Measurements from ENCODE around the gene WDR86.

WDR86 gene, protein sequence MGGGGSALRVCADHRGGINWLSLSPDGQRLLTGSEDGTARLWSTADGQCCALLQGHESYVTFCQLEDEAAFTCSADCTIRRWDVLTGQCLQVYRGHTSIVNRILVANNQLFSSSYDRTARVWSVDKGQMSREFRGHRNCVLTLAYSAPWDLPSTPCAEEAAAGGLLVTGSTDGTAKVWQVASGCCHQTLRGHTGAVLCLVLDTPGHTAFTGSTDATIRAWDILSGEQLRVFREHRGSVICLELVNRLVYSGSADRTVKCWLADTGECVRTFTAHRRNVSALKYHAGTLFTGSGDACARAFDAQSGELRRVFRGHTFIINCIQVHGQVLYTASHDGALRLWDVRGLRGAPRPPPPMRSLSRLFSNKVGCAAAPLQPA

DNA sequence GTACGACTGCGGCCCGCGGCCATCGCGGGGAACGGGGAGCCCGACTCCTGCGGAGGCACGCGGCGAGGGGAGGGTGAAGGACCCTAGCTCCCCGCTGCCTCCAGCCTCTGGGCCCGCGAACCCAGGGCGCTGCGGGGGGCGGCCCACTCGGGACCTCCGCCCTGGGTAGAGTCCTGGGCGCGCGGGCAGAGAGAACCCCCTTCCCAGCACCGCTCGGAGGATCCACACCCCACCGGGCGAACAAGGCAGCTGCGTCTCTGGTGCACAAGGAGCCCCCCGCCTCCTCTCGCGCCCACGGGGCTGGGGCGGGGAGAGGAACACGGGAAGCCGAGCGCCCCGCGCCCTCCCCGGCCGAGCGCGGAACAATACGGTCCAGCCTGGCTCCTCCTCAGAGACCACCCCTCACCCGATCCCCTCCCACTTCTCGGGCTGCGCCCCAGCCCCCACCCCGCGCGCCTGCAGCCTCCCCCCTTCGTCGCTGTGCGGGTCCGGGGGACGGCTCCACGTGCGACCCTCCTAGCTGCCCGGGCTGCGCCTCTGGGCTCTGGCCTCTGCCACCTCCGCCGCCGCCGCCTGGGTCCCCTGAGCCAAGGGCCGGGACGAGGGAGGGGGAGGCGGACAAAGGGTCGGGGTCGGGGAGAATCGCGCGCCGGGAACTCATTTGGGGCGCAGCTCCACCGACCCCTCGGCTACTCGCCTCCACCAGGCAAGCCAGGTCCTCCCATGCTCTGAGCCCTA is at the start of gene WDR86:
Gene WDR86, minus strand, starts transcription at position 372 of the 738 bp plus-strand sequence. CDS start 449 bp downstream, outside the sequence.
- no peak for DNase-seq (ENCODE audit: low spot score)
- TF ChIP-seq, protein P1, sequence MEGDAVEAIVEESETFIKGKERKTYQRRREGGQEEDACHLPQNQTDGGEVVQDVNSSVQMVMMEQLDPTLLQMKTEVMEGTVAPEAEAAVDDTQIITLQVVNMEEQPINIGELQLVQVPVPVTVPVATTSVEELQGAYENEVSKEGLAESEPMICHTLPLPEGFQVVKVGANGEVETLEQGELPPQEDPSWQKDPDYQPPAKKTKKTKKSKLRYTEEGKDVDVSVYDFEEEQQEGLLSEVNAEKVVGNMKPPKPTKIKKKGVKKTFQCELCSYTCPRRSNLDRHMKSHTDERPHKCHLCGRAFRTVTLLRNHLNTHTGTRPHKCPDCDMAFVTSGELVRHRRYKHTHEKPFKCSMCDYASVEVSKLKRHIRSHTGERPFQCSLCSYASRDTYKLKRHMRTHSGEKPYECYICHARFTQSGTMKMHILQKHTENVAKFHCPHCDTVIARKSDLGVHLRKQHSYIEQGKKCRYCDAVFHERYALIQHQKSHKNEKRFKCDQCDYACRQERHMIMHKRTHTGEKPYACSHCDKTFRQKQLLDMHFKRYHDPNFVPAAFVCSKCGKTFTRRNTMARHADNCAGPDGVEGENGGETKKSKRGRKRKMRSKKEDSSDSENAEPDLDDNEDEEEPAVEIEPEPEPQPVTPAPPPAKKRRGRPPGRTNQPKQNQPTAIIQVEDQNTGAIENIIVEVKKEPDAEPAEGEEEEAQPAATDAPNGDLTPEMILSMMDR (IDR thresholded peaks at IDR 0.05; ENCODE audit: extremely low read depth, missing control alignments): no peak

DNA sequence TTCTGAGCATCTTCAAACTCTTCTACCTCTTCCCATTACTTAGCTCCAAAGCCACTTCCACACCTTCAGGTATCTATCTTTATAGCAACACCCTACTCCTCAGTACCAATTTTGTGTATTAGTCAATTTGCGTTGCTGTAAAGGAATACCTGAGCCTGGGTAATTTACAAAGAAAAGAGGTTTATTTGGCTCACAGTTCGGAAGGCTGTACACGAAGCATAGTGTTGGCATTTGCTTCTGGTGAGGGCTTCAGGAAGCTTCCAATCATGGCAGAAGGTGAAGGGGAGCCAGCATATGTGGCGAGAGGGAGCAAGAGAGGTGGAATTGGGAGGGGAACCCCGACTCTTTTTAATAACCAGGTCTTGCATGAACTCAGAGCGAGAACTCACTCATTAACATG is 47.7 kb upstream of the WDR86 start:
- TF ChIP-seq, protein P1 (IDR thresholded peaks at IDR 0.05; ENCODE audit: extremely low read depth, missing control alignments): no peak
- DNase-seq (ENCODE audit: low spot score): no peak

DNA sequence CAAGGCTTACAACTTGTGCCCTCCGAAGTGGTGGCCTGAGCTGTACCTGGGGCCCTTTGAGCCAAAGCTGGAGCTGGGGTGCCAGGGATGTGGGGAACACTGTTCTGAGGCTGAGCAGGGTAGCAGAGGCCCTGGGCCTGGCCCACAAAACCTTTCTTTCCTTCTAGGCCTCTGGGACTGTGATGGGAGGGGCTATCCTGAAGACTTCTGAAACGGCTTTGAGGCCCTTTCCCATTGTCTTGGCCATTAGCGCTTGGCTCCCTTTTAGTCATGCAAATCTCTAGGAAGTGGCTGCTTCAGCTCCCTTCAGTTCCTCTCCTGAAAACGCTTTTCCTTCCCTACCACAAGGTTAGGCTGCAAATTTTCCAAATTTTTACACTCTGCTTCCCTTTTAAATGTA is 46.9 kb upstream of the WDR86 start:
- no peak for DNase-seq (ENCODE audit: low spot score)
- TF ChIP-seq, protein P1 (IDR thresholded peaks at IDR 0.05; ENCODE audit: extremely low read depth, missing control alignments): no peak

DNA sequence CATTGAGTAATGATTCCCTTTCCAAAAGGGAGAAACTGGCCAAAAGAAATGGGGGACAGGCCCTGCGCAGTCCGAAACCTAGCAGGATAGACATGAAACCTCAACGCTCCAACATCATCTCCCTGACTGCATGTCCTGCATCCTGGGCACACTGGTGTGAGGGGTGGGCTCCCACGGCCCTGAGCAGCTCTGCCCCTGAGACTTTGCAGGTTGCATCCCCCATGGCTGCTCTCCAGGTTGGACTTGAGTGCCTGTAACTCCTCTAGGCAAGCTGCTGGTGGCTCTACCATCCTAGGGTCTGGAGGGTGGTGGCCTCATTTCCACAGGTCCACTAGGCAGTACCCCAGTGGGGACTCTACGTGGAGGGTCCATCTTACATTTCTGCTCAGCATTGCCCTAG is 46.4 kb upstream of the WDR86 start:
- TF ChIP-seq, protein P1 (IDR thresholded peaks at IDR 0.05; ENCODE audit: extremely low read depth, missing control alignments): no peak
- DNase-seq (ENCODE audit: low spot score): no peak

DNA sequence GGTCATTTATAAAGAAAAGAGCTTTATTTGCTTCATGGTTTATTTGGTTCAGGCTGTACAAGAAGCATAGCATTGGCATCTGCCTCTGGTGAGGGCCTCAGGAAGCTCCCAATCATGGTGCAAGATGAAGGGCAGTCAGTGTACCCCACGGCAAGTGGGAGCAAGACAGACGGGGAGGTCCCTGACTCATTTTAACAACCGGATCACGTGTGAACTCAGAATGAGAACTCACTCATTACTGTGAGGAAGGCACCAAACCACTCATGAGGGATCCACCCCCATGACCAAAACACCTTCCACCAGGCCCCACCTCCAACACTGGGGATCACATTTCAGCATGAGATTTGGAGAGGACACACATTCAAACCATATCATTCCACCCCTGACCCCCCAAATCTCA is 45.9 kb upstream of the WDR86 start:
- TF ChIP-seq, protein P1 (IDR thresholded peaks at IDR 0.05; ENCODE audit: extremely low read depth, missing control alignments): no peak
- DNase-seq (ENCODE audit: low spot score): no peak

DNA sequence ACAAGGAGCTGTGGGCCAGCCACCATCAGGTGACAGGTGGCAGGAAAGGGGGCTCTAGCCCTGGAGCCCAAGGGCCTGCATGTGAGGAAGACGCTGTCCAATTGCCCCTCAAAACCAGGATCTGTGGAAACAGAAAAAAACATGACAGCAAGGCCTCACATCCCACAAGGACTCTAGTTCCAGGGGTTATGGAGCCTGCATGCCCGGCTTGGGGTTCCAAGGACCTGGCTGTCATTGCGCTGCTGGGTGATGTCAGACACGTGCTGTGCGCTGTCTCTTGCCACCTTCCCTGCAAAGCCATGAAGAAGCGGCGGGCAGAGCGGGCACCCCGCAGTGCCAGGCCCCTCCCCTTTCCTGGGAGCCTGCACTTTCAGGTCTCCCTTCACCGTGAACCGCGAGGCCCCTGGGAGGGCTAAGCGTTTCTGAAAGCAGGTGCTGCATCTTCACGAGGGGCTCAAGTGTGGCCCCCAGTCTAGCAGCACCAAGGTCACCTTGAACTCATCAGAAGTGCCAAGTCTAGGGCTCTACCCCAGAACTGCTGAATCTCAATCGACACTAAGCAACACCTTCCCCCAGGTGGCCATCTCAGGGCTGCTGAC is 45.2 kb upstream of the WDR86 start:
- DNase-seq (ENCODE audit: low spot score): no peak
- TF ChIP-seq, protein P1 (IDR thresholded peaks at IDR 0.05; ENCODE audit: extremely low read depth, missing control alignments): no peak

DNA sequence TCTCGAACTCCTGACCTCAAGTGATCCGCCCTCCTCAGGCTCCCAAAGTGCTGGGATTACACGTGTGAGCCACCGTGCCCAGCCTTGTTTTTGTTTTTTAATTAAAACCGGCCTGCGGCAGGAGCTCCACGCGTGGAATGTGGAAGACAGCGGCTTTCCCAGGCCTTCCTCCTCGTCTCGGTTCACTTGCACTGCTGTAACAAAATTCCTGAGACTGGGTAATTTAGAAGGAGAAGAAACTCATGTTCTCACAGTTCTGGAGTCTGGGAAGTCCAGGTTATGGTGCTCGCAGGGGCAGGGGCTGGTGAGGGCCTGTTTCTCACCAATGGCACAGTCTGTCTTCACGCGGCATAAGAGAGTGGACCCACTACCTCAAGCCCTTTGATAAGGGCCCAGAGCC is 44.5 kb upstream of the WDR86 start:
- no peak for DNase-seq (ENCODE audit: low spot score)
- TF ChIP-seq, protein P1 (IDR thresholded peaks at IDR 0.05; ENCODE audit: extremely low read depth, missing control alignments): no peak

Measured in GM20000 (cell line).